K562 (cell line): Measurements from ENCODE around the gene TENM3.

Experiments used
- BHLHE40 ChIP-seq: IDR thresholded peaks from 2 replicates; pipeline ENCODE4 v1.6.1; 2011; ENCODE audit warnings: low read length, improper control_type of control experiment
- BMI1 ChIP-seq: fragments of 150-350 bp; IDR thresholded peaks from 2 replicates; pipeline ENCODE4 v1.6.1; 2014; ENCODE audit warnings: low read length
- BRCA1 ChIP-seq, 2 experiments: fragments of 450-650 bp in 1 of 2; sonication (generic) in 1 of 2; formaldehyde crosslinking in 1 of 2; IDR thresholded peaks; 2 replicates each; pipeline versions ENCODE4 v1.5.0 to v1.6.1; 2017 to 2020; ENCODE audit warnings: mild to moderate bottlenecking in 1 of 2, missing genetic modification reagents in 1 of 2
- CEBPG ChIP-seq, 3 experiments: fragments of 200-800 bp in 1 of 3; sonication (Bioruptor generic) in 1 of 3; sonication (generic) in 1 of 3; formaldehyde crosslinking in 1 of 3; IDR thresholded peaks in 2 of 3; conservative IDR thresholded peaks in 1 of 3; 2 replicates each; pipeline versions ENCODE4 v1.6.1 to v1.8.0; 2016 to 2022; ENCODE audit warnings: missing compliant biosample characterization in 2 of 3, missing genetic modification characterization in 2 of 3, mild to moderate bottlenecking in 1 of 3, missing genetic modification reagents in 1 of 3
- CTCF ChIP-seq, 3 experiments: IDR thresholded peaks in 2 of 3; conservative IDR thresholded peaks in 1 of 3; 2 replicates each; pipeline ENCODE4 v1.5.1; 2011 to 2012; ENCODE audit warnings: low read length in 3 of 3, mild to moderate bottlenecking in 3 of 3, control low read depth in 2 of 3, improper control_type of control experiment in 1 of 3, inconsistent platforms in 1 of 3, low read depth in 1 of 3, mixed read lengths in 1 of 3, moderate library complexity in 1 of 3; ENCODE audit not compliant: insufficient read depth in 2 of 3
- EZH2 ChIP-seq: IDR thresholded peaks from 2 replicates; pipeline ENCODE4 v1.6.1; 2012; ENCODE audit warnings: low read depth, mild to moderate bottlenecking, inconsistent platforms, low read length, borderline replicate concordance
- MXI1 ChIP-seq: IDR thresholded peaks from 2 replicates; pipeline ENCODE4 v1.6.1; 2011; ENCODE audit warnings: low read depth, mild to moderate bottlenecking, improper control_type of control experiment, low read length
- NFIC ChIP-seq: fragments of 450-650 bp; IDR thresholded peaks from 2 replicates; pipeline ENCODE4 v1.6.1; 2017; ENCODE audit warnings: mild to moderate bottlenecking, inconsistent platforms
- NFRKB ChIP-seq: fragments of 450-650 bp; IDR thresholded peaks from 2 replicates; pipeline ENCODE4 v1.6.1; 2016; ENCODE audit warnings: low read depth
- PRPF4 ChIP-seq: fragments of 200-400 bp; formaldehyde crosslinking; IDR thresholded peaks from one replicate; pipeline ENCODE4 v1.6.1; 2017; ENCODE audit warnings: low read length, low read depth, mild to moderate bottlenecking; ENCODE audit not compliant: insufficient read depth, poor library complexity, severe bottlenecking
- TARDBP ChIP-seq: fragments of 450-650 bp; IDR thresholded peaks from 2 replicates; pipeline ENCODE4 v1.6.1; 2016
- THAP7 ChIP-seq: fragments of 250-450 bp; sonication (Bioruptor Pico); IDR thresholded peaks from 2 replicates; pipeline ENCODE4 v1.5.0; 2021
- ZNF274 ChIP-seq: IDR thresholded peaks from 2 replicates; pipeline ENCODE4 v1.6.1; 2011; ENCODE audit warnings: low read depth, mild to moderate bottlenecking, low read length, moderate library complexity, borderline replicate concordance
- ZNF449 ChIP-seq: fragments of 250-450 bp; sonication (Bioruptor Pico); IDR thresholded peaks from 2 replicates; pipeline ENCODE4 v1.8.0; 2022; ENCODE audit warnings: moderate library complexity, mild to moderate bottlenecking, inconsistent platforms

DNA sequence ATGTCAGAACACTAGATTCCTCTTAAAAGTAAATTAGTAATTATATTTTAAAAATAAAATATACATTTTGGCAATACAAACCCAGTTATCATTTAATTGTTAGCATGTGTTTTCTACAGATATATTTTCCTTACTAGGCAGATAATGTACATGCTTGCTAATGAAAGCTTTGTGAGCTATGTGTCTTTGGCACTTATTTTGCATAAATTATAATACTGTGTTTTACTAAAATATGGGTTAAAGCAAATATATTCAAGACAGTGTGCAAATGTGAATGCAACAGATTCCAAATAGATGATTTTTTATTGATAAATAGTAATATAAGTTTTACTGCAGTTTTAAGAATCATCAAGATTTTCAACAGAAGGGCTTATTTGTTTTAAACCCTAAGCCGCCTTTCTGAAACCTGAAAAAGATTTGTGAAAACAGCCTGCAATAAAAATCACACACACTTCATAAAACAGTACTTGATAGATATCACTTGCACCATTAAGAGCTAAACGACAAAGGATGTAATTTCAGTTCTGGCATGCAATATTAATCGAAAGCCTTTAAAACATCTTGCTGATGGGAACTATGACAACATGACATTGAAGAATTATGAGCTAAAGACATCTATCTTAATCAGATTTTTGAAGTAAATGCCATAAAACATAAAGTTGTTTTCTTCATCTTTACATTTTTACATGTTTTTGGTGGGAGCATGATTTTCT lies 340.7 kb downstream of the TENM3 start:
- no peak for TF ChIP-seq PRPF4
- no peak for TF ChIP-seq ZNF274
- no peak for TF ChIP-seq EZH2
- TF ChIP-seq THAP7, result no peak
- no peak for TF ChIP-seq CEBPG (CRISPR knock-in tag; IDR thresholded peaks at IDR 0.05)
- TF ChIP-seq CEBPG (tag; conservative IDR thresholded peaks at IDR 0.05 in 1 of 2, IDR thresholded peaks at IDR 0.05 in 1 of 2), result no peak
- no peak for TF ChIP-seq BHLHE40
- TF ChIP-seq CTCF (IDR thresholded peaks at IDR 0.05 in 2 of 3, conservative IDR thresholded peaks at IDR 0.05 in 1 of 3; ENCODE audit: insufficient read depth in 2 of 3, low read depth in 1 of 3, low read length in 3 of 3), result no peak
- no peak for TF ChIP-seq TARDBP
- TF ChIP-seq NFIC, result no peak
- TF ChIP-seq MXI1, result no peak
- TF ChIP-seq BMI1, result no peak
- TF ChIP-seq BRCA1 (IDR thresholded peaks at IDR 0.05), result no peak
- TF ChIP-seq BRCA1 (CRISPR knock-in tag; IDR thresholded peaks at IDR 0.05), result no peak
- no peak for TF ChIP-seq ZNF449 (CRISPR knock-in tag)
- TF ChIP-seq NFRKB, result no peak
